GM18870 (cell line): Measurements from ENCODE around the gene RTTN.
"Not testable (repeated sequence)": the region's sequence is repeated elsewhere in the genome, so short reads cannot be mapped to it uniquely, and the experiment has no call there.

Source experiments
- ATAC-seq: cut with Tn5 transposase; IDR thresholded peaks from one replicate; pipeline ENCODE4 v1.9.1; 2021; ENCODE audit warnings: moderate library complexity; ENCODE audit not compliant: unreplicated experiment

Gene RTTN

GRCh38 chr18:70154591-70155194 is 50.8 kb downstream of the RTTN start:
- no peak for ATAC-seq

- ATAC-seq: no peak
Observed at GRCh38 chr18:70151614-70152013, 53.9 kb downstream of the RTTN start.

DNA sequence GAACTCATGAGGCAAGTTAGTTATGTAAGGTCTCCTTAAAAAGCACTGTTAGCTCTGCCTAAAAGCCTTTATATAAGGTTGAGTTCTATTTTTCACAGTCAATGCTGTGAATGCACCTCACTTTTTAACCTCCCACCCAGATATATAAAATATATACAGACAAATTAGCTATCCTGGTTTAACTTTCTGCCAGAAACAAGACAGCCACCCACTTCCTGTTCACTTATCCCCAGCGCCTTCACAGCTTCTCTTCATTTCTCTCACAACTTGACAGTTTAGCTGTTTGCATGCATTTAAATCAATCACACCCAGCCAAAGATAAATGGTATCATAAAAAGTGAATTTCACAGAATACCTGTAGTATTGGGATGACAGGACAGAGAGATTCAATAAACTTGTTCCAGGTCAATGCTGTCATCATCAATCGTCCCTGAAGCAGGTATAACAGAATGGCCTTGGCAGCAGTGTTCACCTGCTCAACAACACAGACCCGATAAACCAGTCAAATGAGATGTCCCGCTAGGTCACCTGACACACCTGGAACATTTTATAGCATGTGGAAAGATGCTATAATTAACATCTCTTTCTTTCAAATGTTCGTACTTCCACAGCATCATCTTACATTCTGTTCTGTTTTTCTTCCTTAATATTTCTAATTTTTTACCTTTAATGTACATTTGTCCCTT is 55.7 kb downstream of the RTTN start:
- no peak for ATAC-seq

DNA sequence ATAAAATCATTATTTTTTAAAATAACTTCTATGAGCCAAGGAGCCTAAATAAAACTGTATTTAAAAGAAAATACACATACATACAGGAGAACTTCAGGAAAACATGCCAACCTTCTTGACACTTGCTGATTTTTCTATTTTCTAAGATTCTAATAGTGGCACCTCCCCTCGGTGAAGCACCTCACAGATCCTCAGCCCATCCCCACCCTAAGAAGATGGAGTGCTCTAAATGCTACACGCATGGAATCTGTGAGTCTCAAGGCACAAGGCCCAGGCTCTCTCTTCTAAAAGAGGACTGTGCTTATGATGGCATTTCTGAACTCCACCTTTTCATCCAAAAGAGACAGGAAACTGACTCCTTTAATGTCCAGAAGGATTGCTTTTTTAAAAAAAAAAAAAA is 56.3 kb downstream of the RTTN start:
- no peak for ATAC-seq

DNA sequence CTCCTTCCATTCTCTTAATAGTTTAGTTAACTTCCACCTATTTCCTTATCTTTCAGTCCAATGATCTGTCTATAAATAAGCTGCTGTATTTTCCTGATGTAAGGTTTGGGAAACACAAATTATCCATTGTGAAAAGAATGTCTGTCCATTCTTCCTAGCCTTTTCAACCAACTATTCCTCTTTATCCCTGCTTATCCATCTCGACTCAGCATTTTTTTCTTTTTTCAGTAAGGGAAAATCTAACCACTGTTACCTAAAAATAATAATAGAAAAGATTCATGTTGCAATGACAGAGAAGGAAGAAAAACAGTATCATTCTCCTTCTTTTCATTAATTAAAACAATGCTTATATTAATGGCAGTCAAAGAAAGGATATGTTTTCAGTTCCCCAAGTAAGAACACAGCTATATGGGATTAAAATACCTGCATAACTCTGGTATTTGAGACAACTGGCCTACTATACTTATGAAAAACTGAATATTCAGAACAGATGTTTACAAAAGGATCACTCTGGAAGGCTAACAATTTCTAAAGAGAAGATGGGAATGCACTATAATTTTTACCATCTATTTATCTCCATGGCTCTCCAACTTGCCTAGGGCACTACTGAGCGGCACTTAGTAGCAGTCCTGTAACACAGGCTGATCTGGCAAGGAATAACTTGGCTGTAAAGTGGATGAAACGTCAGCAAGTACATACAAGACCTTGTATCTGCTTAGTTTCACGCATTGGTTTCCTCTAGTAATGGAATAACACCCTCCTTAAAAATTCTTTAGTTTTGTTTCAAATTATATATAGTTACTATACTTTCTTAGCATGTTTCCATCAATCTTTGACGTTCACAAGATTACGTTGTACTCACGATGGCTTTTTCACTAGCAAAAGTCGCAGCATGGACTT is 57.2 kb downstream of the RTTN start:
- ATAC-seq: no peak

DNA sequence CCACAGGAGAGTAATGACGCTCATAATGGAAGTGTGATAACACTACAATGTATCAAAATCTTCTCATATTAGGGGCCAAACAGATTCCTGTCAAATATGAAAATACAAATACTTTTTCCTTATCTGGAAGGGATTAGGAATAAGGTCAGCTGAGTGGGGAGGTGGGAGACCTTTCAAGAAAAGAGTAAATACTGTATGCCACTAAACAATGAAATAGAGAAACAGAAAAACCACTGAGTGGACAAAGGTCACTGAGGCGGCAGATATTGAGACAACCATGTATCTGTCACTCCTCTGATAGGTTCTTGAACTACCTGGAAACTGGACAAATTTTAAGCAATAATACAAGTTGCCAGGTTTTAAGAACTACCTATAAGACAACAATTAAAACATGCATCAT is 59.3 kb downstream of the RTTN start:
- ATAC-seq: no peak

DNA sequence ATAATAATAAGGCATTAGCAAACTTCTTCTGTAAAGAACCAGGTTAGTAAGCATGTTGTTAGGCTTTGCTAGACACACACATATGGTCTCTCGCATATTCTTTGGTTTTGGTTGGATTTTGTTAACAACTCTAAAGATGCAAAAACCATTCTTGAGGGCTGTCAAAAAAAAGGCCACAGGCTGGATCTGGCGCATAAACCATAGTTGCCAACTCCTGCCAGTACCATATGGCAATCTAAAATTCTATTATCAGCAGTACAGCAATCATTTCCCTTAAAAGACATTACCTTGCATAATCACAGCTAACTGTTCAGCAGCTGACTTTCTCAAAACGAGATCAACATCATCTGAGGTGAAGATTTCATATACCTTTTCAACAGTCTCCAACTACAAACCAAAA is 63.5 kb downstream of the RTTN start:
- ATAC-seq: no peak

DNA sequence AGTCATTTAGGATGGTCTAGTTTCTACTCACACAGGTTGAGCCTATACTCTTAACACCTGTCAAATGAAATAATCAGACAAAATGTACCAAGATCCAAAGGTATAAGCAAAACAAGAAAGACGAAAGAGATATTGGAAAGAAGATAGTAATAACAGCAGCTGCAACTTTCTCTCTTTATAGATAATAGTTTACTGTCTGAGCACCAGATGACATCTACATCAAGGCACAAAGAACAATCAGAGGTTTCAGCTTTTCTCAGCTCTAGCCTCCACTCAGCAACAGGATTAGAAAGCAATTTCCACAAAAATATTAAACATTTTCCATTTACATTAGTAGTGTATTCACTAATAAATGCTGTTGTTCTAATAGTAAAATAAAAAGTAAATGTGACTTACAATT is 66.3 kb downstream of the RTTN start:
- no peak for ATAC-seq

GRCh38 chr18:70135604-70136003 is 69.9 kb downstream of the RTTN start:
- no peak for ATAC-seq

DNA sequence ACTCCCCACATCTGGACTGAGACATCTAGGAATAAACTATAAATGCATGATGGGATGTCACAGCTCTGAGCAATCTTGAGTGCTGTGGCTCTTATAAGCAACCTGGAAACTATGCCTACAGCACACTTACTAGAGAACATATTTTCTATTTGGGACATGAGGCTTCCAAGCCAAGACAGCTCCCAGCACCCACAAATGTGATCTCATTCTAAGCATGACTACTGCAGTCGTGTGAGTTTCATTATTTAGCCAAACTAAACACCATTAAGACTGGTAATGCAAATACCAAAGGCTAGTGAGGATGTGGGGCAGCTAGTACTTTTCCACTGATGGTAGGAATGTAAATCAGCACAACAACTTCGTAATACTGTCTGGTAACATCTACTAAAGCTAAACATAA is 72.5 kb downstream of the RTTN start:
- no peak for ATAC-seq

DNA sequence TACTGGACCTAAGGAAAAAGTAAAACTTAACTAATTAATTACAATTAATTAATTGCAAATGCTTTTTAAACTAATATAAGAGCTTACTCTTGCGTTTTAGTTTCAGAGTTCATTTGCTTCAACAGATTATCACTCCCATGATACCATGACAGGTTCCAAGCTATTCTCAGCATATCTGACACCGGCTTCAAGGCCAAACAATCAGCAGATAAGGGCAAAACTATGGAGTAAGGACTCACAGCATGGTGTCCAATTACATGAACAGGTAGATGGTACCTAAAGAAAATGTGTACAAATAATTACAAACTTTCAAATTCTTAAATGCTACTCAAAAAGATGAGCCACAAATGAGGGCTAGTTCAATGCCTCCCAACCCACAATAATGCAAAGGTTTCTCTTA is 77.2 kb downstream of the RTTN start:
- ATAC-seq: no peak

DNA sequence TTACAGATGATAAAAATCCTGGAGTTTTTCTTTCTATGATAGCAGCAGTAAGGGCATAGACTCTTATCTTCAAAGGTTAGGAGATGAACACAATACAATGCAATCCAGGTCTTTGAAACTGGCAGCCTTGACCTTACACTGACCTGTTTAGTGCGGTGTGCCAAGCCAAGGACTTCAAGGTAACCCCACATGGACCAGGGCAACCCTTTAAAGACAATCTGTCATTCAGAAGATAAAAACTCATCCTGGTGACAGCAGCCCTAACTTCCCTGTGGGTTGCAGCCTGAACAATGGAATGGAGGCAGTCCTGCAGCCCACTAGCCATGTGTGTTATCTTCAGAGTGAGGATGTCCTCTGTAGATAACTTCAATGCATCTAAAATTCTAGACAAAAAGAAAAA is 78.1 kb downstream of the RTTN start:
- ATAC-seq: no peak

GRCh38 chr18:70126832-70127231 is 78.7 kb downstream of the RTTN start:
- ATAC-seq: no peak

- no peak for ATAC-seq
Observed at GRCh38 chr18:70124139-70124538, 81.3 kb downstream of the RTTN start.

DNA sequence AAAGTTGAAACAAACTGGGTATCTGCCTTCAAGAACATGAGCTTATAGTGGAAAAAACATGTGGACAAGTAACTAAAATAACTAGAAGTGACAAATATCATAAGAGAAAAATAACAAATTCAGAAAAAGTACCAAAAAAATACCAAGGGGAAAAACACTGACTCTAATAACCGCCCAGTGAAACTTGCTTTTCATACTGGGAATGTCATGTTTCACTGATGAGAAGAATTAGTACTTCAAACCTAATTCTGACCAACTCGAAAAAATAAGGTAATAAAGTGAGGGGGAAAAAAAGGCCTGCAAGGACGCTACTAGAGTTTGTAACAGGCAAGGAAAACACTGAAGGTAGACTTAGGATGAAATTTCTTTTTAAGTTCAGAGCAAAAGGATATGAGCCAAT is 83.6 kb downstream of the RTTN start:
- peak; percentile 54 for ATAC-seq

DNA sequence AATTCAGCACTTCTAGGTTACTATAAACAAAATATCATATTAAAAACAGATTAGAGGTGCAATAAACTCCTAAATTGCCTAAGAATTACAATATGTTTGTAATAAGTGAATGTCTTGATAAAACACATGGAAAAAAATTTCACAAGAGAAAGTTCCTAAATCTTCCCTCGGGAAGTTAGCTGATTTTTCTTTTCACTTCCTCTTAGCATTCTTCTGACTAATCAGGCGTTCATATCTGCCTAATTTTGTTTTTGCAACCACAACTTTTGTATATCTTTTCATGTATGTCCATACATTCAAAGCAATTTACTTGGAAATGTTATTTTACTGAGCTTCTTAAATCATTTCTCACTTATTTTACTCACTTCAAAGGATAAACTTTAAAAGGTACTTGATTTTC is 88.5 kb downstream of the RTTN start:
- no peak for ATAC-seq

DNA sequence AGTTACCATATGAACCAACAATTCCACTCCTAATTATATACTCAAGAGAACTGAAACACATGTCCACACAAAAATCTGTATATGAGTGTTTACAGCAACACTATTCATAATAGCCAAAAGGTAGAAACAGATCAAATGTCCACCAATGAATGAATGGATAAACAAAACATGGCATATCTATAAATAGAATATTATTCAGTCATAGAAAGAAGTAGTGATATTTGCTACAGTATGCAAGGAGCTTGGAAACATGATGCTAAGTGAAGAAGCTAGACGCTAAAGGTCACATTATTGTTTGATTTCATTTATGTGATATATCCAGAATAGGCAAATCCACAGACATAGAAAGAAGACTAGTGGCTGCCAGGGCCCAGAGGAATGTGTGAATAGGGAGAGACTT is 92.0 kb downstream of the RTTN start:
- ATAC-seq: no peak

DNA sequence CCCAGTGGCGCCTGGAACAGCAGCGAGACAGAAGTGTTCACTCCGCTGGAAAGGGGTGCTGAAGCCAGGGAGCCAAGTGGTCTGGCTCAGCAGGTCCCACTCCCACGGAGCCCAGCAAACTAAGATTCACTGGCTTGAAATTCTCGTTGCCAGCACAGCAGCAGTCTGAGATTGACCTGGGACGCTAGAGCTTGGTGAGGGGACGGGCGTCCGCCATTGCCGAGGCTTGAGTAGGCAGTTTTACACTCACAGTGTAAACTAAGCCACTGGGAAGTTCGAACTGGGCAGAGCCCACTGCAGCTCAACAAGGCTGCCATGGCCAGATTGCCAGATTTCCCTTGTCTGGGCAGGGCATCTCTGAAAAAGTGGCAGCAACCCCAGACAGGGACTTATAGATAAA is 94.8 kb downstream of the RTTN start:
- ATAC-seq: no peak

DNA sequence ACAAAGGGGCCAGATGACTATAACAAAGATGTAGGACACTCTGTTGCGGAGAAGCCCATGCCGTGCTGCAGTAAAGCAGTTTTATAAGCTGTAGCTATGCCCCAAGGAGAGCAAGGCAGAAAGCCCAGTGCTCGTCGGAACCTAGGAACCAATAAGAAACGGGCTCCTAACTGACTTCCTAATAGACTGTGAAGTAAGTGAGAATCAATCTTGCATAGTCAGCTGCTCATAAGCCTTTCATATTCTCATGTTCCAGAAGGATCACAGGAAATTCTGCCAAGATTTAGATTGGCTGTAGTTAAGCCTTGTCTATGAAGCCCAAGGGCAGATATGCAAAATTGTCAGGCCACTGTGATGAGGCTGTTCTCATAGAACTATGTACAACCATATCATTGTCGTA is 98.4 kb downstream of the RTTN start:
- ATAC-seq: no peak

- not testable (repeated sequence) for ATAC-seq
Observed at GRCh38 chr18:70102854-70103253, 102.6 kb downstream of the RTTN start.

DNA sequence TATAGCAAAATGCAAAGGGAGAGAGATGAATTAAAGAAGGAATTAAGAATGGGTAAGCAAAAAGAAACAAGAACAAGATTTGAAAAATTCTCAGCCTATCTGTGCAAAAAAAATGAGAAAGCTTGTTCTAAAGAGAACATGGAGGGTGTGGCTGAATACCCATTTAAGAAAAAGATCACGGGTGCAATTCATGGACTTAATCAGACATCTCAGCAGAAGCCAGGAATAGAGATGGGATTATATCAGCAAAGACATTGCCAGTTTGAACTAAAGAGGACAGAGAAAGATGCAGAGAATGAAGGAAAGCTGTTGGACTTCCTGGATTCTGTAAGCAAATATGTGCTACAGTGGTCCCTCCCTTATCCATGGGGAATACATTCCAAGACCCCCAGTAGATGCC is 115.6 kb downstream of the RTTN start:
- no peak for ATAC-seq

DNA sequence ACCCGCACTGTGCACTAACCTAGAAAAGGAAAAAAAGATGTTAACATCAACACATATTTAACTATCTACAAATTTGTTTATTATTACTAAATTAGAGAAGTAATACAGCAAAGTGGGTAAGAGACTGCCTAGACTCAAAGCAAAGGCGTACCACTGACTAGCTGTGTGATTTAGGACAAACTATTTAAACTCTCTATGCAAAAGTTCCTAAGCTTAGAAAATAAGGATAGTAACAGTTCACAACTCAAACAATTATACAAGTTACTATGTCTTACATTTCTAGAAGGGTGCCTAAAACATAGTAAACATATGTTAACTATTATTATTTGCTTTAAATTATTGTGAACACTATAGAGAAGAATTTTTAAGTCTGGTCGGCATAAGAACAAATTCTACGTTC is 119.4 kb downstream of the RTTN start:
- ATAC-seq: no peak
